ENCODE data around the gene DYNLT2B.

- TF ChIP-seq CTCF (IDR thresholded peaks at IDR 0.05; ENCODE audit: extremely low read depth in 1 of 2, insufficient read depth in 1 of 2, low read depth in 1 of 2, low read length in 2 of 2), result no peak
- no peak for TF ChIP-seq EZH2 (IDR thresholded peaks at IDR 0.05; ENCODE audit: borderline replicate concordance, low read depth, low read length, severe bottlenecking)
- no peak for TF ChIP-seq POLR2A (IDR thresholded peaks at IDR 0.05; ENCODE audit: low read depth, low read length)
- TF ChIP-seq GATA2 (IDR thresholded peaks at IDR 0.05; ENCODE audit: insufficient read depth, insufficient read length, low read depth, low read length), result no peak
Measured at GRCh38 chr3:196336319-196337145, 18.5 kb upstream of the DYNLT2B start.
